ENCODE data around the gene DHX15.

GRCh38 chr4:24521544-24521943, 62.8 kb downstream of the DHX15 start:
- TF ChIP-seq CTCF (IDR thresholded peaks at IDR 0.05) (no peak), POLR2A (IDR thresholded peaks at IDR 0.05) (no peak)

All from right lobe of liver (tissue), 4 donors.